Lower leg skin (tissue), 4 donors: ENCODE measurements around the gene PSMA1. TPM values are rescaled to one million over a fixed set of nuclear protein-coding genes. Genes with fewer than 3 reads are reported as not detected.

Experiments used
- DNase-seq, 2 donors: peaks; one replicate each; pipeline ENCODE4 v3.0.0-alpha.2; 2019; ENCODE audit warnings: low spot score in 2 of 2
- H3K4me3 ChIP-seq: fragments of 200-600 bp; sonication (generic); 2 replicates; pipeline ENCODE4 v1.5.1; 2017; ENCODE audit warnings: mild to moderate bottlenecking, low read depth; ENCODE audit not compliant: poor library complexity, severe bottlenecking
- CTCF ChIP-seq, 3 donors: fragments of 450-650 bp; IDR thresholded peaks; one replicate each; pipeline ENCODE4 v1.5.1; 2016; ENCODE audit warnings: antibody characterized with exemption in 3 of 3, mild to moderate bottlenecking in 3 of 3, moderate library complexity in 2 of 3
- POLR2A ChIP-seq, 2 donors: fragments of 450-650 bp; IDR thresholded peaks; one replicate each; pipeline ENCODE4 v1.6.1; 2016 to 2017; ENCODE audit warnings: antibody characterized with exemption in 2 of 2, mild to moderate bottlenecking in 1 of 2, moderate library complexity in 1 of 2
- WGBS, 2 donors: methylation state at CpG; one replicate each; pipeline ENCODE4 v1.1.5; 2018; 5-methylcytosine and 5-hydroxymethylcytosine counted together
- intact Hi-C: fragments of 100-400 bp; cut with DNase I; formaldehyde crosslinking; loops from one replicate; pipeline ENCODE4 v1.15.0; 2023; ENCODE audit warnings: low total_unique reads
- total RNA-seq, 4 donors: library from RNA; depleted of rRNA; stranded (reverse); fragments of >200 nt; gene quantifications; one replicate each; pipeline ENCODE4 v1.1.0, GENCODE V29; 2016

The PSMA1 gene
- total RNA-seq, 4 donors from 2014 or later = 73.7 to 103 (median 86.0) TPM

GRCh38 chr11:14455648-14456430, 64.3 kb downstream of the PSMA1 start:
- TF ChIP-seq POLR2A (IDR thresholded peaks at IDR 0.05) (no peak), CTCF (IDR thresholded peaks at IDR 0.05) (no peak)
- DNase-seq = no peak
- no peak overlapping the region for H3K4me3 ChIP-seq
- WGBS, 2 donors = 82 to 83% methylated on average over 3 of the region's 3 CpGs
- intact Hi-C loops = loop anchor here (10.0 kb wide), 1 partner anchor 161 kb away; no protein-coding TSS in a partner anchor

Other genes starting within 250 kb of the PSMA1 start
- gene RRAS2, start 161.2 kb downstream of the PSMA1 start, total RNA-seq = 10 to 100 TPM; 26.4 to 36.7 (median 31.8) TPM
- 10 to 100 TPM; 59.8 to 74.8 (median 65.0) TPM for gene COPB1, start 20.6 kb downstream of the PSMA1 start, total RNA-seq
- gene PDE3B, start 123.4 kb upstream of the PSMA1 start, total RNA-seq = 1 to 10 TPM in 3 of 4 donors, under 1 TPM in 1; 0.88 to 4.3 (median 2.1) TPM